Suprapubic skin (tissue), 4 donors: ENCODE results near the gene LRRTM4.

ENCODE experiments used
- CTCF ChIP-seq, 2 donors: fragments of 200-600 bp in 1 of 2; fragments of 450-650 bp in 1 of 2; sonication (generic) in 1 of 2; IDR thresholded peaks; one replicate each; pipeline ENCODE4 v1.5.1; 2016 to 2019; ENCODE audit warnings: antibody characterized with exemption in 2 of 2, mild to moderate bottlenecking in 1 of 2, moderate library complexity in 1 of 2
- EP300 ChIP-seq: sonication (generic); formaldehyde crosslinking; IDR thresholded peaks from one replicate; pipeline ENCODE4 v1.6.1; 2017; ENCODE audit warnings: antibody characterized with exemption
- POLR2A ChIP-seq, 2 donors: fragments of 450-650 bp; IDR thresholded peaks; one replicate each; pipeline ENCODE4 v1.6.1; 2017; ENCODE audit warnings: antibody characterized with exemption in 2 of 2, mild to moderate bottlenecking in 2 of 2, moderate library complexity in 2 of 2
- POLR2AphosphoS5 ChIP-seq, 3 donors: sonication (generic); formaldehyde crosslinking; IDR thresholded peaks; one replicate each; pipeline ENCODE4 v1.6.1; 2017; ENCODE audit warnings: antibody characterized with exemption in 3 of 3

DNA sequence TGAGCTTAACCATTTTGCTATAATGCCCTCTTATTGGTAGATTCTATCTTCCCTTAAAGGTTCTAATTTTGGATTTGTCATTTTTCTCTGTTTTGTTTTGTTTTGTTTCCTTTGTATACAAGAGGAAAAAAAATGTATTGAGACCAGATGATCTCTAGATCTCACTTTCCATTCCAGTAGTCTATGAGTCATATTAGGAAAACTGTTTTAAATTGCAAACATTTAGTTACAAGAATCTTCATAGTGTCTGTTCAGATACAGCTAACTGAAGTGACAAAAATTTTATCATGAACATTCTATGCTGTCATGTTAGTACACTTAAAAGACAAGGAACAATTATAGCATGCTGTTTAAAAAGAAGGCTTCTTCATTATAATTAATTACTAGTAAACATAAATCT, 322.8 kb downstream of the LRRTM4 start:
- TF ChIP-seq CTCF (IDR thresholded peaks at IDR 0.05) (no peak), POLR2AphosphoS5 (IDR thresholded peaks at IDR 0.05) (no peak), EP300 (no peak), POLR2A (IDR thresholded peaks at IDR 0.05) (no peak)
